SK-N-SH (cell line): ENCODE results near the gene ALAD. TPM values are rescaled to one million over a fixed set of nuclear protein-coding genes. Genes with fewer than 3 reads are reported as not detected.
"Not testable (repeated sequence)": the region's sequence is repeated elsewhere in the genome, so short reads cannot be mapped to it uniquely, and the experiment has no call there.

Experiments
- CTCF ChIA-PET: fragments of 300-600, 350-600 bp; formaldehyde crosslinking; extraction: SDS; loops from one replicate; lab custom pipeline; 2021; lab: Yijun Ruan, JAX
- POLR2A ChIA-PET: fragments of 350-600 bp; sonication (Branson Sonifier 250); formaldehyde crosslinking; extraction: SDS; loops from one replicate; lab custom pipeline; 2020; ENCODE audit warnings: antibody characterized with exemption, inconsistent platforms; lab: Yijun Ruan, JAX
- DNase-seq: peaks from one replicate; pipeline ENCODE4 v3.0.0; 2012
- H2AFZ ChIP-seq: fragments of 200-600 bp; sonication (generic); 2 replicates; pipeline ENCODE4 v1.8.1; 2016; ENCODE audit warnings: antibody characterized with exemption, mild to moderate bottlenecking, low read depth
- H3F3A ChIP-seq: fragments of 200-600 bp; sonication (generic); replicated peaks from 2 replicates; pipeline ENCODE3; 2016; ENCODE audit warnings: antibody characterized with exemption, mild to moderate bottlenecking; ENCODE audit not compliant: insufficient read depth
- H3K27ac ChIP-seq, 2 experiments: fragments of 200-500 bp in 1 of 2; fragments of 200-600 bp in 1 of 2; sonication (Bioruptor generic) in 1 of 2; sonication (generic), shearing (Covaris generic) in 1 of 2; 2 replicates each; pipeline versions ENCODE4 v1.5.1 to v1.6.1; 2014 to 2016; ENCODE audit warnings: low read depth in 2 of 2, inconsistent platforms in 1 of 2, low read length in 1 of 2, mild to moderate bottlenecking in 1 of 2, mixed read lengths in 1 of 2
- H3K27me3 ChIP-seq: fragments of 200-600 bp; sonication (generic), shearing (Covaris generic); 2 replicates; pipeline ENCODE4 v1.6.1; 2016; ENCODE audit warnings: mixed run types; ENCODE audit not compliant: insufficient read depth
- H3K36me3 ChIP-seq, 2 experiments: fragments of 200-500 bp in 1 of 2; fragments of 200-600 bp in 1 of 2; sonication (Bioruptor generic) in 1 of 2; sonication (generic) in 1 of 2; replicated peaks in 1 of 2; 2 replicates each; pipeline versions ENCODE3 to v1.5.1; 2014 to 2016; ENCODE audit warnings: low read length in 1 of 2, mild to moderate bottlenecking in 1 of 2; ENCODE audit not compliant: insufficient read depth in 2 of 2, control insufficient read depth in 1 of 2
- H3K4me1 ChIP-seq, 2 experiments: fragments of 200-500 bp in 1 of 2; fragments of 200-600 bp in 1 of 2; sonication (Bioruptor generic) in 1 of 2; sonication (generic), shearing (Covaris generic) in 1 of 2; 2 replicates each; pipeline versions ENCODE4 v1.5.1 to v1.6.1; 2014 to 2016; ENCODE audit warnings: low read depth in 1 of 2, low read length in 1 of 2, mixed run types in 1 of 2; ENCODE audit not compliant: insufficient read depth in 2 of 2, control insufficient read depth in 1 of 2
- H3K4me2 ChIP-seq: fragments of 200-600 bp; sonication (generic), shearing (Covaris generic); 2 replicates; pipeline ENCODE4 v1.6.1; 2017; ENCODE audit warnings: mixed run types
- H3K4me3 ChIP-seq, 2 experiments: fragments of 200-500 bp in 1 of 2; fragments of 200-600 bp in 1 of 2; sonication (Bioruptor generic) in 1 of 2; sonication (generic), shearing (Covaris generic) in 1 of 2; 2 replicates each; pipeline versions ENCODE4 v1.5.1 to v1.8.1; 2014 to 2016; ENCODE audit warnings: low read depth in 2 of 2, inconsistent platforms in 1 of 2, low read length in 1 of 2, mild to moderate bottlenecking in 1 of 2, mixed read lengths in 1 of 2, moderate library complexity in 1 of 2
- H3K79me2 ChIP-seq: fragments of 200-600 bp; sonication (generic); 2 replicates; pipeline ENCODE4 v1.8.1; 2017; ENCODE audit warnings: mild to moderate bottlenecking; ENCODE audit not compliant: insufficient read depth
- H3K9ac ChIP-seq: fragments of 200-600 bp; sonication (generic); 2 replicates; pipeline ENCODE4 v1.6.1; 2017; ENCODE audit warnings: mixed run types
- H3K9me2 ChIP-seq: fragments of 200-600 bp; sonication (generic); 2 replicates; pipeline ENCODE4 v1.6.1; 2017; ENCODE audit warnings: mixed run types
- H3K9me3 ChIP-seq: fragments of 200-600 bp; sonication (generic); 2 replicates; pipeline ENCODE4 v1.6.1; 2017; ENCODE audit warnings: mixed run types, mild to moderate bottlenecking, moderate library complexity
- H4K20me1 ChIP-seq: fragments of 200-600 bp; sonication (generic); 2 replicates; pipeline ENCODE4 v1.6.1; 2017; ENCODE audit warnings: mild to moderate bottlenecking, mixed run types; ENCODE audit not compliant: insufficient read depth
- ELF1 ChIP-seq: IDR thresholded peaks from 2 replicates; pipeline ENCODE4 v1.4.0; 2012
- FOSL2 ChIP-seq: IDR thresholded peaks from 2 replicates; pipeline ENCODE4 v1.4.0; 2012; ENCODE audit warnings: low read depth, mild to moderate bottlenecking, moderate library complexity, borderline replicate concordance
- JUND ChIP-seq: IDR thresholded peaks from 2 replicates; pipeline ENCODE4 v1.4.0; 2012
- MXI1 ChIP-seq: IDR thresholded peaks from 2 replicates; pipeline ENCODE4 v1.6.1; 2012; ENCODE audit warnings: mild to moderate bottlenecking, low read depth, low read length, improper control_type of control experiment
- NFIC ChIP-seq: IDR thresholded peaks from 2 replicates; pipeline ENCODE4 v1.4.0; 2012; ENCODE audit warnings: borderline replicate concordance
- RAD21 ChIP-seq: IDR thresholded peaks from 2 replicates; pipeline ENCODE4 v1.6.1; 2012; ENCODE audit warnings: mild to moderate bottlenecking, low read length
- RCOR1 ChIP-seq: fragments of 150-350 bp; IDR thresholded peaks from 2 replicates; pipeline ENCODE4 v1.6.1; 2017; ENCODE audit warnings: antibody characterized with exemption, low read length
- RXRA ChIP-seq: IDR thresholded peaks from 2 replicates; pipeline ENCODE4 v1.4.0; 2012; ENCODE audit warnings: low read depth, mild to moderate bottlenecking, borderline replicate concordance
- TCF12 ChIP-seq: IDR thresholded peaks from 2 replicates; pipeline ENCODE4 v1.4.0; 2012
- TEAD4 ChIP-seq: IDR thresholded peaks from 2 replicates; pipeline ENCODE4 v1.4.0; 2012; ENCODE audit warnings: mild to moderate bottlenecking, borderline replicate concordance; ENCODE audit not compliant: insufficient read depth
- YY1 ChIP-seq: IDR thresholded peaks from 2 replicates; pipeline ENCODE4 v1.4.0; 2012; ENCODE audit warnings: low read depth, mild to moderate bottlenecking
- WGBS: methylation state at CpG from one replicate; pipeline ENCODE4 v1.1.6; 2017; ENCODE audit warnings: low lambda C conversion rate; 5-methylcytosine and 5-hydroxymethylcytosine counted together
- polyA plus RNA-seq, 3 experiments: library from polyadenylated mRNA; depleted of rRNA; stranded (reverse); fragments of >200 nt; gene quantifications; 2 replicates each; pipeline ENCODE4 v1.2.3, GENCODE V29; 2012
- TF ChIP-seq, protein P1 (sequence below): IDR thresholded peaks from 2 replicates; pipeline ENCODE4 v1.4.0; 2012; ENCODE audit warnings: low read depth, borderline replicate concordance
- TF ChIP-seq, protein P2 (sequence below): IDR thresholded peaks from 2 replicates; pipeline ENCODE4 v1.4.0; 2012; ENCODE audit warnings: low read depth
- TF ChIP-seq, protein P3 (sequence below): fragments of 150-350 bp; IDR thresholded peaks from 2 replicates; pipeline ENCODE4 v1.6.1; 2017; ENCODE audit warnings: antibody characterized with exemption, low read length, low read depth, borderline replicate concordance
- TF ChIP-seq, protein P4 (sequence below): IDR thresholded peaks from 2 replicates; pipeline ENCODE4 v1.6.1; 2012; ENCODE audit warnings: mild to moderate bottlenecking, low read depth, low read length, moderate library complexity

ALAD gene
- polyA plus RNA-seq, 1 of the 3 experiments (the other 2 are of a cell fraction): 10.7 TPM

GRCh38 chr9:113381909-113382411 is 19.1 kb downstream of the ALAD start:
- Histone ChIP-seq H4K20me1 (no peaks in the 10 kb centered on the region), H3K9ac (no peak overlapping the region), H3K36me3 (no peaks in the 10 kb centered on the region), H2AFZ (no peak overlapping the region), H3K9me2 (no peaks in the 10 kb centered on the region), H3K79me2 (no peaks in the 10 kb centered on the region), H3K4me2 (no peak overlapping the region), H3K27ac (no peak overlapping the region), H3K4me3 (no peak overlapping the region), H3K27me3 (no peaks in the 10 kb centered on the region), H3K9me3 (no peaks in the 10 kb centered on the region), H3K4me1 (no peaks in the 10 kb centered on the region; a peak in 1 of 4 replicates), H3F3A (no peaks in the 10 kb centered on the region)
- DNase-seq: no peak
- TF ChIP-seq FOSL2: no peak
- TF ChIP-seq RXRA: no peak
- no peak for TF ChIP-seq MXI1
- no peak for TF ChIP-seq RCOR1
- no peak for TF ChIP-seq JUND
- TF ChIP-seq, protein P1, sequence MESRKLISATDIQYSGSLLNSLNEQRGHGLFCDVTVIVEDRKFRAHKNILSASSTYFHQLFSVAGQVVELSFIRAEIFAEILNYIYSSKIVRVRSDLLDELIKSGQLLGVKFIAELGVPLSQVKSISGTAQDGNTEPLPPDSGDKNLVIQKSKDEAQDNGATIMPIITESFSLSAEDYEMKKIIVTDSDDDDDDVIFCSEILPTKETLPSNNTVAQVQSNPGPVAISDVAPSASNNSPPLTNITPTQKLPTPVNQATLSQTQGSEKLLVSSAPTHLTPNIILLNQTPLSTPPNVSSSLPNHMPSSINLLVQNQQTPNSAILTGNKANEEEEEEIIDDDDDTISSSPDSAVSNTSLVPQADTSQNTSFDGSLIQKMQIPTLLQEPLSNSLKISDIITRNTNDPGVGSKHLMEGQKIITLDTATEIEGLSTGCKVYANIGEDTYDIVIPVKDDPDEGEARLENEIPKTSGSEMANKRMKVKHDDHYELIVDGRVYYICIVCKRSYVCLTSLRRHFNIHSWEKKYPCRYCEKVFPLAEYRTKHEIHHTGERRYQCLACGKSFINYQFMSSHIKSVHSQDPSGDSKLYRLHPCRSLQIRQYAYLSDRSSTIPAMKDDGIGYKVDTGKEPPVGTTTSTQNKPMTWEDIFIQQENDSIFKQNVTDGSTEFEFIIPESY: no peak
- TF ChIP-seq, protein P2, sequence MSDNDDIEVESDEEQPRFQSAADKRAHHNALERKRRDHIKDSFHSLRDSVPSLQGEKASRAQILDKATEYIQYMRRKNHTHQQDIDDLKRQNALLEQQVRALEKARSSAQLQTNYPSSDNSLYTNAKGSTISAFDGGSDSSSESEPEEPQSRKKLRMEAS: no peak
- CTCF ChIA-PET: interaction anchor here (0.6 kb wide), 1 partner anchor 22 kb away, joined by 3 read pairs; no protein-coding TSS in a partner anchor
- 90% methylated on average over 8 of the region's 8 CpGs for WGBS
- POLR2A ChIA-PET: no interaction called here

DNA sequence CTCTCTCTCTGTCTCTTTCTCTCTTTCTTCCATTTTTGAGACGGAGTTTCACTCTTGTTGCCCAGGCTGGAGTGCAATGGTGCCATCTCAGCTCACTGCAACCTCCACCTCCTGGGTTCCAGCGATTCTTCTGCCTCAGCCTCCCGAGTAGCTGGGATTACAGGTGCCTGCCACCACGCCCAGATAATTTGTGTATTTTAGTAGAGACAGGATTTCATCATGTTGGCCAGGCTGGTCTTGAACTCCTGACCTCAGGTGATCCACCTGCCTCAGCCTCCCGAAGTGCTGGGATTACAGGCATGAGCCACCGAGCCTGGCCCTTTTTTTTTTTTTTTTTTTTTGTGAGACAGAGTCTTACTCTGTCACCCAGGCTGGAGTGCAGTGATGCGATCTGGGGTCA is 19.6 kb downstream of the ALAD start:
- H3K4me2 ChIP-seq, H3K79me2 ChIP-seq, H3K9me2 ChIP-seq, POLR2A ChIA-PET, H2AFZ ChIP-seq, DNase-seq, H3K27ac ChIP-seq, H3K4me3 ChIP-seq, H3K9me3 ChIP-seq, H3K9ac ChIP-seq, H3K36me3 ChIP-seq, H4K20me1 ChIP-seq, H3F3A ChIP-seq, H3K27me3 ChIP-seq, H3K4me1 ChIP-seq: not testable (repeated sequence)
- CTCF ChIA-PET: interaction anchor here (0.6 kb wide), 1 partner anchor 22 kb away, joined by 3 read pairs; no protein-coding TSS in a partner anchor
- 59% methylated on average over 7 of the region's 7 CpGs for WGBS

DNA sequence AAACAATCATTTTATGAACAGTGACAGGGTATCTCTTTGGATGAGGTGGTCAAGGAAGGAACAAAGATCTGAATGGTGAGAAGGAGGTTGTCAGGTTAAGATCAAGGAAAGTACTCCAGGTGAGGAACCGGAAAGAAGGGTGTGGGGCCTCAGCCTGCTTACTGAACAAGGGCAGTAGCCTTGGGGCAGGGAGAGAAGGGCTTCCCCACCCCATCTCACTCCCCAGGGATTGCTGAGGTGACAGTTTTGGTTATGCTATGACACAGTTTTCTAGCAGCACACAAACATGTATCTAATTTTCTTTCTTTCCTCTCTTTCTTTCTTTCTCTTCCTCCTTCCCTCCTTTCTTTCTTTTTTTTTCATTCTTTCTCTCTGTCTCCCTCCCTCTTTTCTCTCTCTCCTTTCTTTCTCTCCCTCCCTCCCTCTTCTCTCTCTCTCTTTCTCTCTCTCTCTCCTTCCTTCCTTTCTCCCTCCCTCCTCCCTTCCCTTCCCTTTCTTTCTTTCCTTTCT is 20.2 kb downstream of the ALAD start:
- Histone ChIP-seq H3K9me3 (no peaks in the 10 kb centered on the region), H3K4me3 (no peak overlapping the region), H3K4me2 (no peak overlapping the region), H4K20me1 (no peaks in the 10 kb centered on the region), H3K36me3 (no peaks in the 10 kb centered on the region), H3K27me3 (no peaks in the 10 kb centered on the region), H3K79me2 (no peaks in the 10 kb centered on the region), H2AFZ (no peak overlapping the region), H3K9ac (no peak overlapping the region), H3K4me1 (no peaks in the 10 kb centered on the region; a peak in 1 of 4 replicates), H3K27ac (no peak overlapping the region), H3F3A (no peaks in the 10 kb centered on the region), H3K9me2 (no peaks in the 10 kb centered on the region)
- 54% methylated on average over 1 of the region's 1 CpG for WGBS
- no peak for DNase-seq
- POLR2A ChIA-PET: no interaction called here
- CTCF ChIA-PET: no interaction called here
- TF ChIP-seq NFIC: no peak
- TF ChIP-seq, protein P3, sequence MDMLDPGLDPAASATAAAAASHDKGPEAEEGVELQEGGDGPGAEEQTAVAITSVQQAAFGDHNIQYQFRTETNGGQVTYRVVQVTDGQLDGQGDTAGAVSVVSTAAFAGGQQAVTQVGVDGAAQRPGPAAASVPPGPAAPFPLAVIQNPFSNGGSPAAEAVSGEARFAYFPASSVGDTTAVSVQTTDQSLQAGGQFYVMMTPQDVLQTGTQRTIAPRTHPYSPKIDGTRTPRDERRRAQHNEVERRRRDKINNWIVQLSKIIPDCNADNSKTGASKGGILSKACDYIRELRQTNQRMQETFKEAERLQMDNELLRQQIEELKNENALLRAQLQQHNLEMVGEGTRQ: no peak
- TF ChIP-seq, protein P4, sequence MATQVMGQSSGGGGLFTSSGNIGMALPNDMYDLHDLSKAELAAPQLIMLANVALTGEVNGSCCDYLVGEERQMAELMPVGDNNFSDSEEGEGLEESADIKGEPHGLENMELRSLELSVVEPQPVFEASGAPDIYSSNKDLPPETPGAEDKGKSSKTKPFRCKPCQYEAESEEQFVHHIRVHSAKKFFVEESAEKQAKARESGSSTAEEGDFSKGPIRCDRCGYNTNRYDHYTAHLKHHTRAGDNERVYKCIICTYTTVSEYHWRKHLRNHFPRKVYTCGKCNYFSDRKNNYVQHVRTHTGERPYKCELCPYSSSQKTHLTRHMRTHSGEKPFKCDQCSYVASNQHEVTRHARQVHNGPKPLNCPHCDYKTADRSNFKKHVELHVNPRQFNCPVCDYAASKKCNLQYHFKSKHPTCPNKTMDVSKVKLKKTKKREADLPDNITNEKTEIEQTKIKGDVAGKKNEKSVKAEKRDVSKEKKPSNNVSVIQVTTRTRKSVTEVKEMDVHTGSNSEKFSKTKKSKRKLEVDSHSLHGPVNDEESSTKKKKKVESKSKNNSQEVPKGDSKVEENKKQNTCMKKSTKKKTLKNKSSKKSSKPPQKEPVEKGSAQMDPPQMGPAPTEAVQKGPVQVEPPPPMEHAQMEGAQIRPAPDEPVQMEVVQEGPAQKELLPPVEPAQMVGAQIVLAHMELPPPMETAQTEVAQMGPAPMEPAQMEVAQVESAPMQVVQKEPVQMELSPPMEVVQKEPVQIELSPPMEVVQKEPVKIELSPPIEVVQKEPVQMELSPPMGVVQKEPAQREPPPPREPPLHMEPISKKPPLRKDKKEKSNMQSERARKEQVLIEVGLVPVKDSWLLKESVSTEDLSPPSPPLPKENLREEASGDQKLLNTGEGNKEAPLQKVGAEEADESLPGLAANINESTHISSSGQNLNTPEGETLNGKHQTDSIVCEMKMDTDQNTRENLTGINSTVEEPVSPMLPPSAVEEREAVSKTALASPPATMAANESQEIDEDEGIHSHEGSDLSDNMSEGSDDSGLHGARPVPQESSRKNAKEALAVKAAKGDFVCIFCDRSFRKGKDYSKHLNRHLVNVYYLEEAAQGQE: no peak
- no peak for TF ChIP-seq TCF12
- TF ChIP-seq RXRA: no peak
- TF ChIP-seq TEAD4: no peak
- no peak for TF ChIP-seq YY1
- no peak for TF ChIP-seq ELF1
- TF ChIP-seq, protein P2: no peak
- TF ChIP-seq RAD21: no peak
